Cardiac fibroblast (primary cell): ENCODE data around the gene TM9SF4.
A peak's percentile ranks its signal among the peaks of the same experiment; 100 is the strongest.
"Not testable (repeated sequence)": the region's sequence is repeated elsewhere in the genome, so short reads cannot be mapped to it uniquely, and the experiment has no call there.

ENCODE experiments used
- DNase-seq, 2 donors: peaks; one replicate each; pipeline versions ENCODE4 v3.0.0 to v3.0.0-alpha.2; 2010; ENCODE audit warnings: low read depth in 2 of 2
- H3K4me3 ChIP-seq, 2 donors: replicated peaks in 1 of 2; 1 replicate in 1 of 2; 2 replicates in 1 of 2; pipeline ENCODE4 v1.5.1; 2011; ENCODE audit warnings: low read depth in 2 of 2, low read length in 2 of 2, mild to moderate bottlenecking in 2 of 2, moderate library complexity in 1 of 2
- CTCF ChIP-seq: IDR thresholded peaks from one replicate; pipeline ENCODE4 v1.5.1; 2011; ENCODE audit warnings: low read depth, mild to moderate bottlenecking, low read length, inconsistent platforms

The TM9SF4 gene

GRCh38 chr20:32115211-32115767, 5.8 kb downstream of the TM9SF4 start:
- no peak overlapping the region for H3K4me3 ChIP-seq
- no peak for TF ChIP-seq CTCF
- DNase-seq = no peak

GRCh38 chr20:32116079-32116521, 6.6 kb downstream of the TM9SF4 start:
- DNase-seq = peak in 1 of 2 donors; percentile 48
- TF ChIP-seq CTCF = no peak
- H3K4me3 ChIP-seq = no peak overlapping the region

GRCh38 chr20:32116796-32117195, 7.3 kb downstream of the TM9SF4 start:
- not testable (repeated sequence) for DNase-seq, H3K4me3 ChIP-seq

GRCh38 chr20:32118427-32118826, 8.9 kb downstream of the TM9SF4 start:
- DNase-seq = not testable (repeated sequence)

GRCh38 chr20:32119734-32120133, 10.2 kb downstream of the TM9SF4 start:
- TF ChIP-seq CTCF = no peak
- H3K4me3 ChIP-seq = no peak overlapping the region
- DNase-seq = no peak

More at GRCh38 chr20:32118427-32118826, 8.9 kb downstream of the TM9SF4 start:
- H3K4me3 ChIP-seq = not testable (repeated sequence)

GRCh38 chr20:32121908-32122307, 12.4 kb downstream of the TM9SF4 start:
- DNase-seq, H3K4me3 ChIP-seq: not testable (repeated sequence)

- TF ChIP-seq CTCF = no peak
- no peak for DNase-seq
- H3K4me3 ChIP-seq = no peak overlapping the region
Measured at GRCh38 chr20:32123088-32123487, 13.6 kb downstream of the TM9SF4 start.

GRCh38 chr20:32124916-32125454, 15.5 kb downstream of the TM9SF4 start:
- no peak for DNase-seq
- H3K4me3 ChIP-seq = no peak overlapping the region
- TF ChIP-seq CTCF = no peak
